ENCODE data around the gene CD99. TPM values are rescaled to one million over a fixed set of nuclear protein-coding genes. Genes with fewer than 3 reads are reported as not detected.
"Not testable (repeated sequence)": the region's sequence is repeated elsewhere in the genome, so short reads cannot be mapped to it uniquely, and the experiment has no call there.

Gene CD99
- total RNA-seq, 2 donors from 2014 or later = 242 to 317 TPM

DNA sequence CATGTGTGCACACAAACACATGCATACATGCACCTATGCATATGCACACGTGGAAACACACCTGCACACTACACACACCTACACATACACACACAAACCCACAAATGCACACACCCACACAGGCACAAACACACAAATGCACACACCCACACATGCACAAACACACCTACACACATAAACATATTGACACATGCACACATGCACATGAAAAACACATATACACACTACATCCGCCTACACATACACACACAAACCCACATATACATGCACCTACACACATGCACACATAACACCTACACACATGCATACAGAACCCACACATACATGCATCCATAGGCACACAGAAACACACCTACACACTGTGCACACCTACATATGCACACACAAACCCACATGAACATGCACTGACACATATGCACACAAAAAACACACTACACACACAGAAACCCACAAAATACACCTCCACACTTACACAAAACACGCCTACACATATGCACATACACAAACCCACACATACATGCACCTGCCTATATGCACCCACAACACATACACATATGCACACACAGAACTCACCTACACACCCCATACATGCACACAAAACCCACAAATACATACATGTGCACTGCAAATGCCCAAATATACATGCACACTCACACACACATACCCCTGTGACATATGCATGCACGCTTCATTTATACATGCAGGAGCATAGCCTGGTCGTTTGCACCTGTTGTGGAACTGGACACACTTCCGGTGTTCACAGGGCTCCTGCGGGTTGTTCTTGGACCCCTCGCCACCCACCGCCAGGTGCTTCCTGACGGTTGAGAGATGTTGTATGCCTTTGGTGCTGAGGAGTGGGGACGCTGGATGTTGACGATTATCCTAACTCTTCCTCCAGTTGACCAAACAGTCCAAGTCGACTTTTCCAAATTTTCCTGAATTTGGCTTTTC lies 22.1 kb downstream of the CD99 start:
- no peak for ATAC-seq
- intact Hi-C loops (cut with DNase I) = no loop called here
- DNase-seq = no peak

DNA sequence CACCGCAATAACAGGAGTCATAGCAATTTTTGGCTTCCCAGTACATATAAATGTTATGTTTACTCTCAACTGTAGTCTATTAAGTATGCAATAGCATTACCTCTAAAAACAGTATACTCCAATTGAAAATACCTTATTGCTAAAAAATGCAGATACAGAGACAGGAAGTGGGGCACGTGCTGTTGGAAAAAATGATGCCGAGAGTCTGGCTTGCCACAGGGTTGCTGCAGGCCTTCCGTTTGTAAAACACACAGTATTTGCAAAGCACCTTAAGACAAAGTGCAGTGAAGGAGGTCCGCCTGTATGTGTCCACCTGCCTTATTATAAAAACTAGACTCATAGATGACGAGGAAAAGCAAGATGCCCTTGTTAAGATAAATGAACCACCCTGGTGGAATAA lies 23.5 kb downstream of the CD99 start:
- intact Hi-C loops (cut with DNase I) = no loop called here
- DNase-seq (no peak), ATAC-seq (no peak)

DNA sequence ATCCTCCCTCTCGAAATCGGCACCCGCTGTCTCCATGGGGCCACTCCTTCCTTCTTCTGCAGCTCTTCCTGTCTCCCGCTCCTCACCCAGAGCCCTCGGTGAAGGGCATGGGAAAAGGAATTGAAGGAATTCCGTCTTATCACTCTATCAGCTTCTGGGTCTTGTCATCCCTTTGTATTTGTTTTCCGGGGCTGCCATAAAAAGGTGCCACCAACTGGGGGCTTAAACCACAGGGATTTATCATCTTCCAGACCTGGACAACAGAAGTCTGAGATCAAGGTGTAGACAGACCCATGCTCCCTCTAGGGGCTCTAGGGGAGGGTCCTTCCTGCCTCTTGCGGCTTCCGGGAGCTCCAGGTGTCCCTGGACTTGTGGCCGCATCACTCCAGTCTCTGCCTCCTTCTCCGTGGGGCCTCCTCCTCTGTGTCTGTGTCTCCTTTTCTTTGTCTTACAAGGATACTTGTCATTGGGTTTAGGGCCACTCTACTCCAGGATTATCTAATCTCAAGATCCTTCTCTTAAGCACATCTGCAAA lies 24.0 kb downstream of the CD99 start:
- DNase-seq (no peak), ATAC-seq (no peak)
- intact Hi-C loops (cut with DNase I) = no loop called here

DNA sequence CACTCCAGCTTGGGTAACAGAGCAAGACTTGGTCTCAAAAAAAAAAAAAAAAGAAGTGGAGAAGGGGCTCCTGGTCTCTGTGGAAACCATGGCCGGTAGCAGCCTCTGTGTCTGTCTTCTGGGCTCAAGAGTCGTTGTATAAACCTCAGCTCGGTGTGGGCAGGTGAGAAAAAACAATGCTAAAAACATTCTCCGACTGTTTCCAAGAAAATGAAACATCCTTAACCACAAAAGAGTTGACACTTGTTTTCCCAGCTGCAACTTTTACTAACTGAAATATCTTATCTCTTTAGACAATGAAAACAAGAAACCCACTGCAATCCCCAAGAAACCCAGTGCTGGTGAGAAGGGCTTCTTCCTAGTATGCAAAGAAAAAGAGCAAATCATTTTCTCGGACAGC lies 26.2 kb downstream of the CD99 start:
- intact Hi-C loops (cut with DNase I) = no loop called here
- no peak for DNase-seq
- ATAC-seq = no peak

DNA sequence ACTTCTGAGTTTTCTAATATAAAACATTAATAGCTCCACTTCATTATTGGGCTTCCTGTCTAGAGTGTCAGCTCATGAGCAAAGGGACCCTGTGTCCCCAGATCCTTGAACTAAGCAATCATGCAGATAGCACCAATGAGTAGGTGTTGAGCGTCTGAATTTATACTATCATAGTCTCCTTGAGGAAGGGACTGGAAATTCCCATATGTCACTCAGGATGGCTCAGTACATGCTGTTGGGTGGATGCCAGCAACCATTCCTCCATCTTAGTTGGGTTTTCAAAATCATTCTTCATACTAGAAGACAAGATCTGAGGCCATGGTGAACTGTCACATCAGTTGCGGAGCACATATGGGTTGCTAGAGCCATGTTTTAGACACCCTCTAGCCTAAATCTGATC lies 27.7 kb downstream of the CD99 start:
- ATAC-seq = no peak

DNA sequence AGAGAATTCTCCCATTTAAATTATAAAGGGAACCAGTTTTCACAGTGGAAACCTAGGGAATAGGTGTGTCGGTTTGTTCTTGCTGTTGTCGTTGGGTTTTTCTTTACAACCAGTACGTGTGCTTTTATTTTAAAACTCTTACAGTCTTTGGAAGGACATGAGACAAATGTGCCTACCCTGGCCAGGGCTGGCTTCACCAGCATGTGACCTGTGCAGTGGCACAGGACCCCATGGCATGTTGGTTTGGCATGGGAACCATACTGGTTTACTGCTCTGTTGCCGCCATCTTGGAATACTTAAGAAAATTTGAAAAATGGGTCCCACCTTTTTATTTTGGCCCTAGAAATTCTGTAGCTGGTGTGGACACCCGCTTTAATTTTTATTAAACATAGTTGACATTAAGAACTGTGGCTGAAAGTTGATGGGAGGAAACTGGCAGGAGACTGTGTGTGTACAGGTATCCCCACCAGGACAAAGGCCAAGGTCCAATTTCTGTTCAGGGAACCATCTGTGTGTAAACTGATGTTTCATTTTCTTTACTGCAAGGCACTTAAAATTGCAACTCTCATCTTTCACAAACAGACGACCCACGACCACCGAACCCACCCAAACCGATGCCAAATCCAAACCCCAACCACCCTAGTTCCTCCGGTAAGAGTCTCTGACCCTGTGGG lies 28.8 kb downstream of the CD99 start:
- ATAC-seq = no peak
- intact Hi-C loops (cut with DNase I) = no loop called here
- DNase-seq = no peak

More for the DNA sequence above, 27.7 kb downstream of the CD99 start:
- intact Hi-C loops (cut with DNase I) = no loop called here
- no peak for DNase-seq

DNA sequence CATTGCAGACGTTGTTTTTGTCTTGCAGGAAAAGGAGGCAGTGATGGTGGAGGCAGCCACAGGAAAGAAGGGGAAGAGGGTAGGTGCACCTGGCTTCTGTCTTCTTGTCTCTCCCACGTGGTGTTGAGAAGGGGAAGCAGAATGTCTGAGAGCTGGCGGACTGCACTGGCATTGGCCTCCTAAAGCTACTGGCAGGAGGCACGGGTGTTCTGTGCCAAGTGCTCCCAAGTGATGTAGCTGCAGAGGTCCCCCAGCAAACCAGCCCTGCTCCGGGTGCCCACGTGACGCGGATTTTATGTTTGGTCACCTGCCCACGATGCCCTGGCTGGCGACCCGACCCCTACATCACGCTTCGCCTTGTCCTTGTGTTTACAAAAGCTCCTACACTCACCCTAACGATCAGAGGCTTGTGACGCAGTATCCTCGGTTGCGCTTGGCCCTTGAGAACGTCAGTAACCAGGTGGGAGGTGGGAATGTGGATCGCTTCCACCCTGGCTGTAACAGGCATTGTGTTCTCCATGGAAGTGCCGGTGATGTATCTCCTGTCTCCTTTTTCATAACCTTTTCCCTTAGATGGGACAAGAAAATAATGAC lies 32.3 kb downstream of the CD99 start:
- intact Hi-C loops (cut with DNase I) = no loop called here
- DNase-seq = no peak
- no peak for ATAC-seq

DNA sequence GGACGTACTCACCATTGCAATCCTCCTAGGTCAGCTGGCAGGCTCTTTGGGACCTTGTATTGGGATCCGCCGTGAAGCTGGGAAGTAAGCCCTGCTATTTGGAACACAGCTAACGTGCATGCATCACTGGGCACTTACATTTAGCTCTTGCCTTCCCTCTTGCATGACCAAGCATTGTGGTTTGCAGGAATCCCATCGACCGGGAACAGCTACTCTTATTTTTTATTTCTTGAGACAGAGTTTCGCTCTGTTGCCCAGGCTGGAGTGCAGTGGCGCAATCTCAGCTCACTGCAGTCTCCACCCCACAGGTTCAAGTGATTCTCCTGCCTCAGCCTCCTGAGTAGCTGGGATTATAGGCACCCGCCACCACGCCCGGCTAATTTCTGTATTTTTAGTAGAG lies 36.2 kb downstream of the CD99 start:
- ATAC-seq; intact Hi-C loops (cut with DNase I); DNase-seq: not testable (repeated sequence)

DNA sequence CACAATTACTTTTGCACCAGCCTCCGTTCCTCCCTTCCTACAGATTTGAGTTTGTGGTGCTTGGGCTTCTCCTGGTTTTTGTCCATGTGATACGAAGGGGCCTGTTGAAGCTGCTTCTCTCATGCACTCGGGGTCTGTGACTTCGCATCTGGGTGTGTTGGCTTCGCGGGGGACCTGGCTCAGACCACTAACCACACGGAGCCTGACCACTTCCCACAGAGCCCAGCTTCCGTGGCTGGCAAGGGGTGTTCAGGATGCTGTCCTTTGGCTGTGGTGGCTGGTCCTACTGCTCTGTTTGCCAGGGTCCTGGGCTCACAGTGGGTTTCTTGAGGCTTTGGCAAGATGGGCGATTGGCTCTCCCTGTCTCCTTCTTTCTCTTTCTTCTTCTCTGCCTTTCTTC lies 41.0 kb downstream of the CD99 start:
- ATAC-seq (no peak), DNase-seq (no peak)
- intact Hi-C loops (cut with DNase I) = no loop called here

DNA sequence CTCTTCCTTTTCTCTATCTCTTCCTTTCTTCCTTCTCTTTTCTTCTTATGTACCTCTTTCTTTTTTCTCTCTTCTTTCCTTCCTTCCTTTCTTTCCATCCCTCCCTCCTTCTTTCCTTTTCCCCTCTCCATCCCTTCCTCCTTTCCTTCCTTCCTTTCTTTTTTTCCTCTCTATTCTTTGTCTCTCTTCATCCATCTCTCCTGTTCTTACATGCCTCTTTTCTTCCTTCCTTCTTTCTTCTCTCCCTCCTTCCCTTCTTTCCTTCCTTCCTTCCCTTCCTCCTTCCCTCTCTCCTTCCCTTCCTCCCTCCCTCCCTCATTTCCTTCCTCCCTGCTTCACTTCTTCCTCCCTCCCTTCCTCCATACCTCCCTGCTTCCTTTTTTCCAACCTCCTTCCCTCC lies 41.6 kb downstream of the CD99 start:
- intact Hi-C loops (cut with DNase I) = no loop called here
- no peak for DNase-seq
- ATAC-seq = no peak

DNA sequence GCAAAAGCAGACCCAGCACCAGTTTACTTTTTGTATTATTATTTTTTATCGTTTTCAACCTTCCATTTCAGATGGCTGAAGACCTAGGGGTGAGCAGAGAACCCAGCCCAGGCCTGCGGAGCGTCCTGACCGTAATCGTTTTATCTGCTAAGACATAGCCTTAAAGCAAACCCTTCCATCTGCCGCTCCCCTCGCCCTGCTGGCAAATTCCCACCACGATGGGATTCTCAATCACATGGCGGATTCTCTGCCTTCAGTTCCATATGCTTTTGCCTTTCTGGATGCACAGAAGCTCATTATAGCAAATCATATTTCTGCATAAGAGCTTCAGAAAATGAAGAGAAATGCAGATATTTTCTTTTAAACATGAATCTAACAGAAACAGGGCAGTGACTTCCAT lies 42.2 kb downstream of the CD99 start:
- ATAC-seq (no peak), DNase-seq (no peak)
- intact Hi-C loops (cut with DNase I) = no loop called here

DNA sequence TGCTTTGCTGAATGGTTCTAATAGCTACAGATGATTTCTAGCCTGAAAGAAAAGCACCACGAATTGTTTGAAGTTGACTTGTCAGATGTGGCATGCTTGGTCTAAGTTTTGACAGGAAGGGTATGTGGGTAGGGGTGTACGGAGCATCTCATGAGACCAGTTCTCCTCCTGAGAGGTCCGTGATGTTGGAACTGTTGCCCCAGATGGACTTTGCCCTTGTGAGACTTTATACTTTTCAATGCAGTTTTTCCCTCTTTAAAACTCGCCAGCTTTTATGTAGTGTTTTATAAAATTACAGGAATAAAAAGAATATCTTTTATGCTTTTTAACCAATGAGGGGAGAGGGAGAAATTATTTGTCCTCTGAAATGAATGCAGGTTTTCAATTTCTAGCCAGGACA lies 44.2 kb downstream of the CD99 start:
- DNase-seq = no peak
- ATAC-seq = no peak
- intact Hi-C loops (cut with DNase I) = no loop called here

DNA sequence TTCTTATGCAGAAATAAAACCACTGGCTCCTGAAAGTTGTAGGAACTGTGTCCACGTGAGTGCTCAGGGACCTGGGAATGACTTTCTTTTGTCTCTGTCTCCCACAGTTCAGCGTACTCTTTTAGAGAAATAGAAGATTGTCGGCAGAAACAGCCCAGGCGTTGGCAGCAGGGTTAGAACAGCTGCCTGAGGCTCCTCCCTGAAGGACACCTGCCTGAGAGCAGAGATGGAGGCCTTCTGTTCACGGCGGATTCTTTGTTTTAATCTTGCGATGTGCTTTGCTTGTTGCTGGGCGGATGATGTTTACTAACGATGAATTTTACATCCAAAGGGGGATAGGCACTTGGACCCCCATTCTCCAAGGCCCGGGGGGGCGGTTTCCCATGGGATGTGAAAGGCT lies 49.6 kb downstream of the CD99 start:
- intact Hi-C loops (cut with DNase I) = no loop called here
- DNase-seq = no peak
- ATAC-seq = no peak

DNA sequence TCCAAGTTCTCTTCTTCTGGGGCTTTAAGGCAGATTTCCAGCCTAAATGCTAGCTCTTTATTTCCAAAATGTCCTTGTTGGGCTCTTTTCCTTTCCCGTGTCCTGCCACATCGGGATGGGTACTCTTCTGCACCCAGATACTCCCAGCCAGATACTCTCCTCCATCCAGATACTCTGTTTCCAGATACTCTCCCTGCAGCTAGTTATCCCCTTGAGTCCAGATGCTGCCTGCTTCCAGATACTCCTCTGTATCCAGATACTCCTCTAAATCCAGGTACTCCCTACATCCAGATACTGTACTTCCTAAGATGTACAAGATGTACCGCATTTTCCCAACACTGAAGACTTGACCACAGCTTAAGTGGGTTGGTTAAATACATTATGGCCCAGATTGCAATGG lies 50.3 kb downstream of the CD99 start:
- ATAC-seq = no peak

DNA sequence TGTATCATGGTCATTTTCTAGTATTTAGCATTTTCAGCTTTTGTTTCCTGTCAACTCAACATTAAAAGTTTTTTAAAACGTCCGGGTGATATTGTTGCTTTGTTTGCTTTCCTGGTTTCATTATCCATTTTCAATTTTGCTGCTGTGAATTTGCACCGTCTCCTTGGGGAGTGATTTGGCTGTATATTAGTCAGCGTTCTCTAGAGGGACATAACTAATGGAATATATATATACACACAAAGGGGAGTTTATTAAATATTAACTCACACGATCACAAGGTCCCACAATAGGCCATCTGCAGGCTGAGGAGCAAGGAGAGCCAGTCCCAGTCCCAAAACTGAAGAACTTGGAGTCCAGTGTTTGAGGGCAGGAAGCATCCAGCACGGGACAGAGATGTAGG lies 55.2 kb downstream of the CD99 start:
- ATAC-seq = not testable (repeated sequence)

More for the DNA sequence above, 50.3 kb downstream of the CD99 start:
- intact Hi-C loops (cut with DNase I) = no loop called here
- no peak for DNase-seq

DNA sequence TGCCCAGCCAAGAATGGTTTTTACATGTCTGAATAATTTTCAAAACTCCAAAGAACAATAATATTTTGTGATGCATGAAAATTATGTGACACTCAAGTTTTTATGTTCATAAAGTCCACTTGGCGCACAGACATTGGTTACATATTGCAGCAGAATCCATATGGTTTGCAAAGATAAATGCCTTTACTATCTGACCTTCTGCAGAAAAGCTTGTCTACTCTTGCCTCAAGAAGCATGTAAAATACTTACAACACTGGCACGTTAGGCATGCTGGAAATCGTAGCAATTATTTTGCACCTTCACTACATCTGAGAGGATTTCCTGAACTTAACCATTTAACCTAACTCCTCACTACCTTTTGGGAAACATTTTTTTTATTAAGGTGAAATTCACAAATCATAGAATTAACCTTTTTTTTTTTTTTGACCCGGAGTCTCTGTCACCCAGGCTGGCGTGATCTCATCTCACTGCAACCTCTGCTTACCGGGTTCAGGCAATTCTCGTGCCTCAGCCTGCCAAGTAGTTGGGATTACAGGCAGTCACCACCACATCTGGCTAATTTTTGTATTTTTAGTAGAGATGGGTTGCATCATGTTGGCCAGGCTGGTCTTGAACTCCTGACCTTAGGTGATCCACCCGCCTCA lies 57.2 kb downstream of the CD99 start:
- intact Hi-C loops (cut with DNase I) = no loop called here
- ATAC-seq (no peak), DNase-seq (no peak)

More for the DNA sequence above, 55.2 kb downstream of the CD99 start:
- intact Hi-C loops (cut with DNase I); DNase-seq: not testable (repeated sequence)

DNA sequence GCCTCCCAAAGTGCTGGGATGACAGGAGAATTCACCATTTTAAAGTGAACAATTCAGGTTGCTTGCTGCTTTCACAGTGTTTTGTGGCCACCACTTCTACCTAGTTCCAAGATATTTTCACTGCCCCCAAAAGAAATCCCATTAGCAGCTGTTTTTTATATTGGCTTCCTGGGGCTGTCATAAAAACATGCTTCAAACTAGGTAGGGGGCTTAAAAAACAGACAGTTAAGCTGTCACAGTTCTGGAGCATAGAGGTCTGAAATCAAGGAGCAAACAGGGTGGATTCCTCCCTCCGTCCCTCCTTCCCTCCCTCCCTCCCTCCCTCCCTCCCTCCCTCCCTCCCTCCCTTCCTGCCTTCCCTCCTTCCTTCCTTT lies 57.7 kb downstream of the CD99 start:
- intact Hi-C loops (cut with DNase I) = no loop called here
- ATAC-seq (no peak), DNase-seq (no peak)

DNA sequence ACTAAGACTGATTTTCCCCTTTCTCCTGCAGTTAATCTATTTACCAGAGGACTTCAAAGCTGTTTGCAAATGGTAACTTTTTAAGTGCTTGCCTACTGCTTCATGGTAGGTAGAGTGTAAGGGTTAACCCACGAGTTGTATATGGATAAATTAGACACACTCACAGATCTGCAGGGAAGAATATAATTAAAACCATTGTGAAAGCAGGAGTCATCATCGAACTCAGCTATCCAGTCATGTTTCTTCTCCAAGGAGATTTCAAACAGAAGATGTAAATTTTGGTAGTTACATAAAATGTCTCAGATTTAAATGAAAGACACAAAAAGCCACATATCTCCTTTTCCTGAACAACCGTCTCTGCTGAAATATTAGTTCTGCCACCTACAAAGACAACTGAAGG lies 60.2 kb downstream of the CD99 start:
- ATAC-seq = no peak

DNA sequence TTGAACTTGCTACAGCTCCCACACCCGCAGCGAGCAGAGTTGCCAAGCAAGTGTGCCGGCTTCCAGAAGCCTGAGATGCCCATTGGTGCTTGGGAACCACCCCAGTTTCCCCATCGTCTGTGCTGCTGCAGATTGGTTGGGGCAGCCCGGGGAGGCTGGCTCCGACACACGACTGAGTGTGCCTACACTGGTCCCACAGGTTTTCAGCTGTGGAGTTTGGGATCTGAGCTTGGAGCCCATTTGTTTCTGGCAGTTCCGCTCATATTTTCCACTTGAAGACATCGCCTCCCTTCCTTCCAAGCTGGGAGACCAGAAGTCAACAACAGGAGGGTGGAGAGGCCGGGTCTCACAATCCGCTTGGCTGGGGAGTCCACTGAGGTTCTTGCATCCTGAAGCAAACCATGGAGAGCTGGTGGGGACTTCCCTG lies 60.8 kb downstream of the CD99 start, which contains the start of gene XG:
TSS of gene XG (plus strand) at position 167 of the 427 bp plus-strand sequence. CDS start at position 402, 235 bp downstream.
- intact Hi-C loops (cut with DNase I) = not testable (repeated sequence)
- DNase-seq = peak; percentile 24
- peak; percentile 28 to 57 for ATAC-seq

More for the DNA sequence above, 60.2 kb downstream of the CD99 start:
- no peak for DNase-seq
- intact Hi-C loops (cut with DNase I) = no loop called here
